Measurements from ENCODE around the gene PRDX2.

GRCh38 chr19:12806242-12807081 is 4.9 kb upstream of the PRDX2 start, which contains the start of gene RNASEH2A:
- TF ChIP-seq CTCF (conservative IDR thresholded peaks at IDR 0.05; ENCODE audit: low read depth, low read length) (no peak), EZH2phosphoT487 (IDR thresholded peaks at IDR 0.05; ENCODE audit: borderline replicate concordance, low read length) (no peak), EZH2 (IDR thresholded peaks at IDR 0.05; ENCODE audit: low read length, unreplicated experiment) (no peak)

Data from PC-3 (cell line).